Esophagus squamous epithelium (tissue), 5 donors: Measurements from ENCODE around the gene GCK. TPM values are rescaled to one million over a fixed set of nuclear protein-coding genes. Genes with fewer than 3 reads are reported as not detected.

Source experiments
- DNase-seq: peaks from one replicate; lab custom pipeline; 2025; lab: John Stamatoyannopoulos, UW
- H3K27ac ChIP-seq, 4 donors: fragments of 200-600 bp; sonication (generic); one replicate each; pipeline ENCODE4 v1.5.1; 2016 to 2019; ENCODE audit warnings: mild to moderate bottlenecking in 1 of 4
- H3K27me3 ChIP-seq, 4 donors: fragments of 200-600 bp; sonication (generic); 1 replicate in 3 of 4; 2 replicates in 1 of 4; pipeline versions ENCODE4 v1.5.1 to v1.6.0; 2017 to 2021; ENCODE audit warnings: antibody characterized with exemption in 1 of 4
- H3K36me3 ChIP-seq, 3 donors: fragments of 200-600 bp; sonication (generic); one replicate each; pipeline ENCODE4 v1.5.1; 2016 to 2019
- H3K4me1 ChIP-seq, 3 donors: fragments of 200-600 bp; sonication (generic); one replicate each; pipeline ENCODE4 v1.5.1; 2017 to 2019
- H3K4me3 ChIP-seq, 4 donors: fragments of 200-600 bp; sonication (generic); 1 replicate in 3 of 4; 2 replicates in 1 of 4; pipeline ENCODE4 v1.5.1; 2016 to 2019; ENCODE audit warnings: mild to moderate bottlenecking in 2 of 4, moderate library complexity in 1 of 4
- H3K9me3 ChIP-seq, 3 donors: fragments of 200-600 bp; sonication (generic); one replicate each; pipeline ENCODE4 v1.5.1; 2016 to 2019
- POLR2A ChIP-seq, 4 donors: fragments of 450-650 bp; IDR thresholded peaks; one replicate each; pipeline ENCODE4 v1.6.1; 2017; ENCODE audit warnings: antibody characterized with exemption in 4 of 4, mild to moderate bottlenecking in 4 of 4, moderate library complexity in 3 of 4
- WGBS, 2 donors: methylation state at CpG; one replicate each; pipeline ENCODE4 v1.1.5; 2018; 5-methylcytosine and 5-hydroxymethylcytosine counted together
- intact Hi-C: fragments of 100-400 bp; cut with DNase I; formaldehyde crosslinking; loops from one replicate; pipeline ENCODE4 v1.15.0; 2022
- total RNA-seq, 4 donors: library from RNA; depleted of rRNA; stranded (reverse); fragments of >200 nt; gene quantifications; one replicate each; pipeline ENCODE4 v1.1.0, GENCODE V29; 2016
- TF ChIP-seq, protein P1 (sequence below), 6 experiments: fragments of 450-650 bp in 4 of 6; fragments of 200-600 bp in 2 of 6; sonication (generic) in 2 of 6; IDR thresholded peaks; one replicate each; pipeline ENCODE4 v1.5.1; 2016 to 2019; ENCODE audit warnings: antibody characterized with exemption in 6 of 6, mild to moderate bottlenecking in 4 of 6, moderate library complexity in 4 of 6
- donor health status: DM: yes; HTN: yes; CAD: no.

Gene GCK
- total RNA-seq, 4 donors from 2014 or later: 0.38 TPM; not detected in 3

DNA sequence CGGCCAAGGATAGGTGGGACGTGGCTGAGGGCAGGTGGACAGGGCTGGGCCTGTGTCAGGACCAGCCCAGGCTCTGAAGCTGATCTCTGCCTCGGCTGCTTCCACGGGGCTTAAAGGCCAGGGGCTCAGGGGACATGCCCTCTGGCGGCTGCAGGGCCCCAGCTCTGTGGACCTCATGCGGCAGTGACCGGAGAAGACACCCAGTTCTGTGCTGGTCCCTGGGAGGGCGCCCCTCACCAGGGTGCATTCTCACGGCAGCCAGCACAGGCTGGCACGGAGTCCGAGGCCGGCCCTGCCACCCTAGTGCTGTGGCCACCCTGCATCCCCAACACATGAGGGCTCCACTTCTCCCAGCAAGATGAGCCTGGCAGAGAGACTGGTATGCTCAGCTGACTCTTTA is 41.8 kb upstream of the GCK start:
- no peak overlapping the region for H3K4me3 ChIP-seq
- no peaks in the 10 kb centered on the region for H3K36me3 ChIP-seq
- H3K4me1 ChIP-seq: peaks cover 0 to under 1% (median 0%) of the 10 kb centered on the region in 3 donors
- peaks cover 0 to 5% (median 0%) of the 10 kb centered on the region in 4 donors for H3K27me3 ChIP-seq
- no peak for TF ChIP-seq POLR2A (IDR thresholded peaks at IDR 0.05)
- TF ChIP-seq, protein P1, sequence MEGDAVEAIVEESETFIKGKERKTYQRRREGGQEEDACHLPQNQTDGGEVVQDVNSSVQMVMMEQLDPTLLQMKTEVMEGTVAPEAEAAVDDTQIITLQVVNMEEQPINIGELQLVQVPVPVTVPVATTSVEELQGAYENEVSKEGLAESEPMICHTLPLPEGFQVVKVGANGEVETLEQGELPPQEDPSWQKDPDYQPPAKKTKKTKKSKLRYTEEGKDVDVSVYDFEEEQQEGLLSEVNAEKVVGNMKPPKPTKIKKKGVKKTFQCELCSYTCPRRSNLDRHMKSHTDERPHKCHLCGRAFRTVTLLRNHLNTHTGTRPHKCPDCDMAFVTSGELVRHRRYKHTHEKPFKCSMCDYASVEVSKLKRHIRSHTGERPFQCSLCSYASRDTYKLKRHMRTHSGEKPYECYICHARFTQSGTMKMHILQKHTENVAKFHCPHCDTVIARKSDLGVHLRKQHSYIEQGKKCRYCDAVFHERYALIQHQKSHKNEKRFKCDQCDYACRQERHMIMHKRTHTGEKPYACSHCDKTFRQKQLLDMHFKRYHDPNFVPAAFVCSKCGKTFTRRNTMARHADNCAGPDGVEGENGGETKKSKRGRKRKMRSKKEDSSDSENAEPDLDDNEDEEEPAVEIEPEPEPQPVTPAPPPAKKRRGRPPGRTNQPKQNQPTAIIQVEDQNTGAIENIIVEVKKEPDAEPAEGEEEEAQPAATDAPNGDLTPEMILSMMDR (IDR thresholded peaks at IDR 0.05): no peak
- intact Hi-C loops: loop anchor here (10.0 kb wide), 1 partner anchor 334 kb away; no protein-coding TSS in a partner anchor
- DNase-seq: no peak
- no peak overlapping the region for H3K27ac ChIP-seq
- H3K9me3 ChIP-seq: no peaks in the 10 kb centered on the region
- 75 to 78% methylated on average over 4 to 5 of the region's 12 CpGs for whole genome bisulfite sequencing, 2 donors

DNA sequence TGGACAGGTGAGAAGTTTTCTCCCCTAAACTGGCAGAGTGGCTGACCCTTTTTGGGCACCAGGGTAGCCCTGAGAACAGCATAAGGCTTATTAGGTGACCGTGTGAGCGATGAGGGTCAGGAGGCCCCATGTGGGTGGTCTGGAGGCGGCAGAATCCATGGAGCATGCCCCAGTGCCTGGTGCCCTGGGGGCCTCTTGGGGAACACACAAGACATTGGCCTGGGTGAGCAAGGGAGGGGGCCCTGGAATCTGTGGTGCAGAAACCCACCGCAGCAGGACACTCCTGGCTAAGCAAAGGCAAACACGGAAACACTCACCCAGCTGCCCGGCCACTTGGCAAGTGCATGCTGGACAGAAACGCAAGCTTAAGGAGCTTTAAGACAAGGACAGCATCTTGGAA is 41.0 kb upstream of the GCK start:
- intact Hi-C loops: loop anchor here (10.0 kb wide), 1 partner anchor 335 kb away; no protein-coding TSS in a partner anchor
- WGBS, 2 donors: 81 to 86% methylated on average over 3 to 6 of the region's 7 CpGs
- no peaks in the 10 kb centered on the region for H3K9me3 ChIP-seq
- peaks cover 0 to 8% (median under 1%) of the 10 kb centered on the region in 3 donors for H3K4me1 ChIP-seq
- no peak for DNase-seq
- H3K27ac ChIP-seq: no peak overlapping the region
- peaks cover 0 to 13% (median 0%) of the 10 kb centered on the region in 4 donors for H3K27me3 ChIP-seq
- no peaks in the 10 kb centered on the region for H3K36me3 ChIP-seq
- H3K4me3 ChIP-seq: no peak overlapping the region
- TF ChIP-seq, protein P1 (IDR thresholded peaks at IDR 0.05): no peak
- no peak for TF ChIP-seq POLR2A (IDR thresholded peaks at IDR 0.05)

DNA sequence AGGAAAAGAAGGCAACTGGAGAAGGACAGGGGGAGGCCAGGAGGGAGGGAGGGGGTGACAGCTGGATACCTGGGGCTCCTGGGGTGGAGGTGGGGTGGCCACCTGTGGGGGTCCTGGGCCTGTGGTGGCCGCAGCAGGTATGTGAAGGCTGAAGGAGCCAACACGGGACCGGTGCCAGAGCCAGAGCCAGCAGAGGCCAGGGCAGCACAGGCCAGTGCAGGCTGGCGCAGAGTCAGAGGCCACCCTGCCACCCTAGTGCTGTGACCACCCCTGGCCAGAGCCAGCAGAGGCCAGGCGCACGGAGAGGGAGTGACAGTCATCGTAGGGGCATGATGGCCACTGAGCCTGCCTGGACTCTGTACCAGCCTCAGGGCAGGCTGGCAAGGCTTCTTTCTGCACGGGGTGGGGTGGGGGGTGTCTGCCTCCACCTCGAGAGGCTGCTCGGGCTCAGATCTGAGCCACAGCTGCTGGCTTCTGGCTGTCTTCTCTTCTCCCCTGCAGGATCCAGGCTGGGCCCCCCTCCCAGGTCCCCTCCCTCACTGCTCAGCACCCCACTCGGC is 40.4 kb upstream of the GCK start:
- Histone ChIP-seq H3K4me1 (peaks cover 4 to 15% (median 5%) of the 10 kb centered on the region in 3 donors), H3K4me3 (no peak overlapping the region), H3K36me3 (no peaks in the 10 kb centered on the region), H3K27me3 (peaks cover 0 to 20% (median 0%) of the 10 kb centered on the region in 4 donors), H3K27ac (no peak overlapping the region), H3K9me3 (no peaks in the 10 kb centered on the region)
- DNase-seq: no peak
- WGBS, 2 donors: 47 to 70% methylated on average over 6 to 7 of the region's 11 CpGs
- TF ChIP-seq, protein P1 (IDR thresholded peaks at IDR 0.05): no peak
- no peak for TF ChIP-seq POLR2A (IDR thresholded peaks at IDR 0.05)
- intact Hi-C loops: loop anchor here (10.0 kb wide), 1 partner anchor 335 kb away; no protein-coding TSS in a partner anchor

DNA sequence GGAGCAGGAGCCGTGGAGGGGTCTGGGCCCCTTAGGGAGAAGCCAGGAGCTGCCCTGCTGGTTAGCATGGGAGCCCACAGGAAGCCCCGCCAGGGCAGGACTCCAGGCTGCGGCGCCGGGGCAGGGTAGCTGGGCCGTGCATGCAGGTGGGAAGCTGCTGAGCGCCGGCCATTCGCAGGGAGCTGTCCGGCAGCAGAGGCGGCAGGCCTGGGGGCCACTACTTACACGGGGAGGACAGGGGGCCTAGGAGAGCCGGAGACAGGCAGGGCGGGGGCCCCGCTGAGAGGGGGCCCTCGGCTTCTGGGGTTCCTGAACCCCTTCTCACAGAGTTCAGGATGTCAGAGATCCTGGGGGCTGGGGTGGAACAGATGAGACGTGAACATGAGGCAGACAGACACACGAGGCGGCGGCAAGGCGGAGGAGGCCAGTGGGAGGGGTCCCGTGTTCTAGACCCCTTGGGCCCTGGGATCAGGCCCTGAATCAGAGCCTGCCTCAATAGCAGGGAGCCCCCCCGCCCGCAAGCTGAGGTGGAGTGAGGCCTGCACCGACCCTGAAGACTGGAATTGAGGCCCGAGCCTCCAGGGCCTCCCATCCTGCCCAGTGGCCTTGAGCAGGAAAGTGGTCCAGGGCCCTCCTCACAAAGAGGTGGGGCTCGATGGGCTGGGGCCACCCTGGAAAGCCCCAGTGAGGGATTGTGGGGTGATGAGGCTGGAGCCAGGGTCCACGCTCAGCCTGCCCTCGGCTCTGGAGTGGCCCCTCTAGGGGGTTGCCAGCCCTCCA is 39.5 kb upstream of the GCK start:
- TF ChIP-seq POLR2A (IDR thresholded peaks at IDR 0.05): no peak
- TF ChIP-seq, protein P1 (IDR thresholded peaks at IDR 0.05): no peak
- Histone ChIP-seq H3K36me3 (no peaks in the 10 kb centered on the region), H3K27me3 (peaks cover 0 to 23% (median 0%) of the 10 kb centered on the region in 4 donors), H3K4me3 (no peak overlapping the region), H3K4me1 (peaks cover 5 to 23% (median 10%) of the 10 kb centered on the region in 3 donors), H3K9me3 (no peaks in the 10 kb centered on the region), H3K27ac (no peak overlapping the region)
- DNase-seq: no peak
- 96 to 100% methylated on average over 1 to 10 of the region's 29 CpGs for WGBS, 2 donors
- intact Hi-C loops: no loop called here

DNA sequence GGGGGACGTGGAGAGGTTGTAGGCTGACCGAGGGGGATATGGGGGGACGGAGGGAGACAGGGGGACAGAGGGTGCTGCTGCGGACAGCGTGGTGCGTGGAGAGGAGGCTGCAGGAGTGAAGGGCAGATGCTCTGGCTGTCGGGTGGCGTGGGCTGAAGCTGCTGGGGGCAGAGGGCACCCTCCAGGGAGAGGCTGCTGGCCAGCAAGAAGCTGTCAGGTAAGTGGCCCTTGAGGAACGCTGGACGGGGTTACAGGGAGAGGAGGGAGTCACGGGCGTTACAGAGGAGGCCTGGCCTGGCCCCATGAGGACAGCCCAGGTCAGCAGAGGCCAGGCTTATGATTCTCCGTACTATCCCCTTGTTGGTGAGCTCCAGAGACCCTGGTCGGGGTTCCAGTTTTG is 38.7 kb upstream of the GCK start:
- Histone ChIP-seq H3K9me3 (no peaks in the 10 kb centered on the region), H3K4me1 (peaks cover 5 to 32% (median 14%) of the 10 kb centered on the region in 3 donors), H3K27me3 (peaks cover 0 to 27% (median 0%) of the 10 kb centered on the region in 4 donors), H3K36me3 (no peaks in the 10 kb centered on the region), H3K4me3 (no peak overlapping the region), H3K27ac (no peak overlapping the region)
- TF ChIP-seq, protein P1 (IDR thresholded peaks at IDR 0.05): no peak
- TF ChIP-seq POLR2A (IDR thresholded peaks at IDR 0.05): no peak
- no peak for DNase-seq
- WGBS, 2 donors: 83 to 88% methylated on average over 12 to 13 of the region's 14 CpGs
- intact Hi-C loops: no loop called here
